PC-9 (cell line): ENCODE data around the gene AFF2. TPM values are rescaled to one million over a fixed set of nuclear protein-coding genes. Genes with fewer than 3 reads are reported as not detected.

Experiments
- BruUV-seq: library from RNA; stranded (reverse); fragments of 400-500 nt; replicated peaks from 2 replicates; lab custom pipeline; 2021; lab: Mats Ljungman, UMichigan
- CTCF ChIA-PET: fragments of 300-600 bp; sonication (Branson Sonifier 250); formaldehyde crosslinking; loops from one replicate; lab custom pipeline; 2022; ENCODE audit warnings: antibody characterized with exemption; lab: Charles Lee
- POLR2A ChIA-PET: fragments of 300-600 bp; sonication (Branson Sonifier 250); formaldehyde crosslinking; loops from one replicate; lab custom pipeline; 2022; ENCODE audit warnings: antibody characterized with exemption; ENCODE audit not compliant: unreplicated experiment; lab: Charles Lee
- DNase-seq, 2 experiments: peaks; one replicate each; pipeline versions ENCODE4 v3.0.0 to v3.0.0-alpha.2; 2015 to 2022; ENCODE audit warnings: mixed read lengths in 1 of 2
- H2AFZ ChIP-seq: fragments of 200-600 bp; sonication (generic); 2 replicates; pipeline ENCODE4 v1.8.1; 2017; ENCODE audit warnings: antibody characterized with exemption
- H3F3A ChIP-seq: fragments of 200-600 bp; sonication (generic); 2 replicates; pipeline ENCODE4 v1.8.1; 2017; ENCODE audit warnings: antibody characterized with exemption, mild to moderate bottlenecking, low read depth; ENCODE audit not compliant: insufficient read depth
- H3K27ac ChIP-seq: fragments of 200-600 bp; sonication (generic); 2 replicates; pipeline ENCODE4 v1.6.1; 2016; ENCODE audit warnings: mixed run types
- H3K27me3 ChIP-seq: fragments of 200-600 bp; sonication (generic); 2 replicates; pipeline ENCODE4 v1.6.1; 2016; ENCODE audit warnings: low read depth, mixed run types; ENCODE audit not compliant: insufficient read depth
- H3K36me3 ChIP-seq: fragments of 200-600 bp; sonication (generic); 2 replicates; pipeline ENCODE4 v1.6.1; 2016; ENCODE audit warnings: low read depth, mixed run types
- H3K4me1 ChIP-seq: fragments of 200-600 bp; sonication (generic); replicated peaks from 2 replicates; pipeline ENCODE4 v1.6.1; 2016; ENCODE audit warnings: mixed run types; ENCODE audit not compliant: insufficient read depth
- H3K4me2 ChIP-seq: fragments of 200-600 bp; sonication (generic); 2 replicates; pipeline ENCODE4 v1.6.1; 2017; ENCODE audit warnings: mixed run types
- H3K4me3 ChIP-seq: fragments of 200-600 bp; sonication (generic); 2 replicates; pipeline ENCODE4 v1.6.1; 2016; ENCODE audit warnings: mixed run types
- H3K79me2 ChIP-seq: fragments of 200-600 bp; sonication (generic); 2 replicates; pipeline ENCODE4 v1.6.1; 2017; ENCODE audit warnings: low read depth, mixed run types
- H3K9me2 ChIP-seq: fragments of 200-600 bp; sonication (generic); 2 replicates; pipeline ENCODE4 v1.8.1; 2017; ENCODE audit warnings: mild to moderate bottlenecking; ENCODE audit not compliant: insufficient read depth
- H3K9me3 ChIP-seq: fragments of 200-600 bp; sonication (generic); 2 replicates; pipeline ENCODE4 v1.8.1; 2016; ENCODE audit warnings: low read depth; ENCODE audit not compliant: insufficient read depth
- H4K20me1 ChIP-seq: fragments of 200-600 bp; sonication (generic); 2 replicates; pipeline ENCODE4 v1.8.1; 2017; ENCODE audit not compliant: insufficient read depth
- EZH2 ChIP-seq: fragments of 200-600 bp; sonication (generic); IDR thresholded peaks from 2 replicates; pipeline ENCODE4 v1.8.0; 2017; ENCODE audit warnings: antibody characterized with exemption, low read depth
- intact Hi-C: fragments of 100-400 bp; cut with micrococcal nuclease; formaldehyde crosslinking; loops from one replicate; pipeline ENCODE4 v1.10.0; 2022; ENCODE audit not compliant: unreplicated experiment
- total RNA-seq: library from RNA; stranded (reverse); gene quantifications from 2 replicates; pipeline ENCODE4 v1.2.3, GENCODE V29; 2021
- TF ChIP-seq, protein P1 (sequence below): fragments of 200-600 bp; sonication (generic); conservative IDR thresholded peaks from 2 replicates; pipeline ENCODE4 v1.6.1; 2017; ENCODE audit warnings: mixed run types, antibody characterized with exemption, mild to moderate bottlenecking, moderate library complexity

Gene AFF2
- total RNA-seq, 1 experiment from 2014 or later, result not detected

DNA sequence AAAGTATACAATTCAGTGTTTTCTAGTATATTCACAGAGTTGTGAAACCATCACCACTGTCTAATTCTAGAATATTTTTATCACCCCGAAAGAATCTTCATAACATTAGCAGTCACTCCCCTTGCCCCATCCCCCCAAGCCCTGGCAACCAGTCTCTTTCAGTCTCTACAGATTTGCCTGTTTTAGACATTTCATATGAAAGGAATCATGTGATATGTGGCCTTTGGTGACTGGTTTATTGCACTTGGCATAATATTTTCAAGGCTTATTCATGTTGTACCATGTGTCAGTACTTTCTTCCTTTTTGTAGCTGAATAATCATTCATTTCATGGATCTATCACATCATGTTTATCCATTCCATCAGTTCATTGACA lies 371.7 kb downstream of the AFF2 start:
- Histone ChIP-seq H3K9me3 (no peaks in the 10 kb centered on the region), H3K79me2 (no peaks in the 10 kb centered on the region), H3K4me1 (no peaks in the 10 kb centered on the region), H3K36me3 (no peaks in the 10 kb centered on the region), H3K4me2 (no peak overlapping the region), H3K27ac (no peak overlapping the region), H4K20me1 (no peaks in the 10 kb centered on the region), H3K4me3 (no peak overlapping the region), H2AFZ (no peak overlapping the region), H3F3A (no peaks in the 10 kb centered on the region), H3K9me2 (no peaks in the 10 kb centered on the region), H3K27me3 (no peaks in the 10 kb centered on the region)
- intact Hi-C loops, result no loop called here
- no peak for DNase-seq
- no TSS peak for BruUV-seq
- TF ChIP-seq, protein P1, sequence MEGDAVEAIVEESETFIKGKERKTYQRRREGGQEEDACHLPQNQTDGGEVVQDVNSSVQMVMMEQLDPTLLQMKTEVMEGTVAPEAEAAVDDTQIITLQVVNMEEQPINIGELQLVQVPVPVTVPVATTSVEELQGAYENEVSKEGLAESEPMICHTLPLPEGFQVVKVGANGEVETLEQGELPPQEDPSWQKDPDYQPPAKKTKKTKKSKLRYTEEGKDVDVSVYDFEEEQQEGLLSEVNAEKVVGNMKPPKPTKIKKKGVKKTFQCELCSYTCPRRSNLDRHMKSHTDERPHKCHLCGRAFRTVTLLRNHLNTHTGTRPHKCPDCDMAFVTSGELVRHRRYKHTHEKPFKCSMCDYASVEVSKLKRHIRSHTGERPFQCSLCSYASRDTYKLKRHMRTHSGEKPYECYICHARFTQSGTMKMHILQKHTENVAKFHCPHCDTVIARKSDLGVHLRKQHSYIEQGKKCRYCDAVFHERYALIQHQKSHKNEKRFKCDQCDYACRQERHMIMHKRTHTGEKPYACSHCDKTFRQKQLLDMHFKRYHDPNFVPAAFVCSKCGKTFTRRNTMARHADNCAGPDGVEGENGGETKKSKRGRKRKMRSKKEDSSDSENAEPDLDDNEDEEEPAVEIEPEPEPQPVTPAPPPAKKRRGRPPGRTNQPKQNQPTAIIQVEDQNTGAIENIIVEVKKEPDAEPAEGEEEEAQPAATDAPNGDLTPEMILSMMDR, result no peak
- CTCF ChIA-PET, result no interaction called here
- POLR2A ChIA-PET, result no interaction called here

DNA sequence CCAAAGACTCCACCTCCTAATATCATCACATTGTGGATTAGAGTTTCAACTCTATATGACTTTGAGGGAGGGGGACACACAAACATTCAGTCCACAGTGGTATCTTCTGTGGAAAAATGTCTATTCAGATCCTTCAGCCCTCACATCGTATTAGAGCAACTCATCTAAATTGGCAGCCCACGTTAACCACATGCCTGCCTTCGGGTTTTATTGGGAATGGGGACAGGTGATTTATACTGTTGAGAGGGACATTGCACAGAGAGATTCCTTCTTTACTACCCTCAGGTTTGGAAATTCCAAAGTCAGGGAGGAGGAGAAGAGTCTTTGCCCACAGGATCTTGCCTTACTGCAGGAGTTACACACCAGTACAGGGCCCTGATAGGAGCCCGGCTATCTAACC lies 372.5 kb downstream of the AFF2 start:
- Histone ChIP-seq H4K20me1 (no peaks in the 10 kb centered on the region), H3K9me2 (no peaks in the 10 kb centered on the region), H3F3A (no peaks in the 10 kb centered on the region), H3K27me3 (no peaks in the 10 kb centered on the region), H3K4me2 (no peak overlapping the region), H3K4me3 (no peak overlapping the region), H3K79me2 (no peaks in the 10 kb centered on the region), H2AFZ (no peak overlapping the region), H3K36me3 (no peaks in the 10 kb centered on the region), H3K27ac (no peak overlapping the region), H3K4me1 (no peaks in the 10 kb centered on the region), H3K9me3 (no peaks in the 10 kb centered on the region)
- TF ChIP-seq, protein P1, result no peak
- no peak for TF ChIP-seq EZH2
- BruUV-seq, result no TSS peak
- intact Hi-C loops, result no loop called here
- ChIA-PET CTCF (no interaction called here), POLR2A (no interaction called here)
- DNase-seq, result no peak

DNA sequence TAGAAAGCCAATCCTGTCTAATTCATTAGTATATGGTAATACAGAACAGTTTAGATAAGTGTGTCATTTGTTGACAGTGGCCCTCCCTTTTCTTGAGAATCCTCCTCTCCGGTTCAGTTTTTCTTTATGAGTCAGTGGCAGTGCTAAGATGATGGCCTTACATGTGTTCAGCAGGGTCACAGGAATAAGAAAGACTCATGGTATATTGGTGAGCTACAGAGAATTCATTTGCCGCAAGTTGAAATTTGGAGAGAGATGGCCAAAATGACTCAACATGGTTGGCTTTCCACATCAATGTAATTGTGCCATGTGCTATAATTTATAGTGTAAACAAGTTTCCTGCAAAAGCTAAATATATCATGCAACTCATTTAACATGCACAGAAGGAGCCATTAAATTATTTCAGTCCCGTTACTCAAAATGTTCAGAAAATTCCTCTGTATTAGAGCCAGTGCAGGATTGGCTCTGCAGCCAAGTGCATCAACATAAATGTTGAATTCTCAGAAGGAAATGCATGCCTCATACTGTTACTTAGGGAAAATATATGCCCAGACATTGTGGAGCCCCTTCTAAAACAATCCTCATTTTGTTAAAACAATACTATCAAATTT lies 374.3 kb downstream of the AFF2 start:
- DNase-seq, result no peak
- Histone ChIP-seq H3K4me2 (no peak overlapping the region), H3K9me2 (no peaks in the 10 kb centered on the region), H3K36me3 (no peaks in the 10 kb centered on the region), H3K79me2 (no peaks in the 10 kb centered on the region), H3K27me3 (no peaks in the 10 kb centered on the region), H3K4me3 (no peak overlapping the region), H3K9me3 (no peaks in the 10 kb centered on the region), H2AFZ (no peak overlapping the region), H3K27ac (no peak overlapping the region), H4K20me1 (no peaks in the 10 kb centered on the region), H3K4me1 (no peaks in the 10 kb centered on the region), H3F3A (no peaks in the 10 kb centered on the region)
- TF ChIP-seq, protein P1, result no peak
- no peak for TF ChIP-seq EZH2
- ChIA-PET CTCF (no interaction called here), POLR2A (no interaction called here)
- intact Hi-C loops, result no loop called here
- BruUV-seq, result no TSS peak
